ENCODE results near the gene TBX10.
A peak's percentile ranks its signal among the peaks of the same experiment; 100 is the strongest.
"Not testable (repeated sequence)": the region's sequence is repeated elsewhere in the genome, so short reads cannot be mapped to it uniquely, and the experiment has no call there.

TBX10 gene

GRCh38 chr11:67632175-67632981, 7.2 kb downstream of the TBX10 start:
- DNase-seq (ENCODE audit: low read depth, low spot score) = no peak

- no peak for DNase-seq (ENCODE audit: low read depth, low spot score)
These were observed 7.7 kb downstream of the TBX10 start for GRCh38 chr11:67631853-67632174.

- no peak for DNase-seq (ENCODE audit: low read depth, low spot score)
These were observed 8.2 kb downstream of the TBX10 start for GRCh38 chr11:67631411-67631810.

- DNase-seq (ENCODE audit: low read depth, low spot score) = no peak
These were observed 8.6 kb downstream of the TBX10 start for GRCh38 chr11:67630943-67631331.

GRCh38 chr11:67630228-67630942, 9.2 kb downstream of the TBX10 start:
- DNase-seq (ENCODE audit: low read depth, low spot score) = peak; percentile 75

GRCh38 chr11:67629386-67630227, 10.0 kb downstream of the TBX10 start, which contains the start of gene NUDT8:
Gene NUDT8 (minus strand): TSS chr11:67629937. CDS start chr11:67629911, 26 bp downstream.
- no peak for DNase-seq (ENCODE audit: low read depth, low spot score)

GRCh38 chr11:67628710-67629385, 10.7 kb downstream of the TBX10 start:
- no peak for DNase-seq (ENCODE audit: low read depth, low spot score)

GRCh38 chr11:67627812-67628624, 11.5 kb downstream of the TBX10 start:
- no peak for DNase-seq (ENCODE audit: low read depth, low spot score)

GRCh38 chr11:67627441-67627811, 12.1 kb downstream of the TBX10 start:
- DNase-seq (ENCODE audit: low read depth, low spot score) = no peak

- DNase-seq (ENCODE audit: low read depth, low spot score) = no peak
These were observed 12.6 kb downstream of the TBX10 start for GRCh38 chr11:67626970-67627369.

- DNase-seq (ENCODE audit: low read depth, low spot score) = not testable (repeated sequence)
These were observed 13.3 kb downstream of the TBX10 start for GRCh38 chr11:67626131-67626833.

- DNase-seq (ENCODE audit: low read depth, low spot score) = not testable (repeated sequence)
These were observed 15.8 kb downstream of the TBX10 start for GRCh38 chr11:67623795-67624194.

- DNase-seq (ENCODE audit: low read depth, low spot score) = not testable (repeated sequence)
These were observed 16.7 kb downstream of the TBX10 start for GRCh38 chr11:67622905-67623304.

GRCh38 chr11:67621928-67622327, 17.6 kb downstream of the TBX10 start:
- not testable (repeated sequence) for DNase-seq (ENCODE audit: low read depth, low spot score)

- not testable (repeated sequence) for DNase-seq (ENCODE audit: low read depth, low spot score)
These were observed 18.9 kb downstream of the TBX10 start for GRCh38 chr11:67620621-67621020.

- not testable (repeated sequence) for DNase-seq (ENCODE audit: low read depth, low spot score)
These were observed 19.6 kb downstream of the TBX10 start for GRCh38 chr11:67619683-67620618.

- not testable (repeated sequence) for DNase-seq (ENCODE audit: low read depth, low spot score)
These were observed 20.5 kb downstream of the TBX10 start for GRCh38 chr11:67618901-67619659.
